22Rv1 (cell line): Measurements from ENCODE around the gene ATP9A.
"Not testable (repeated sequence)": the region's sequence is repeated elsewhere in the genome, so short reads cannot be mapped to it uniquely, and the experiment has no call there.

Source experiments
- H3K27ac ChIP-seq: fragments of 450-650 bp; 2 replicates; pipeline ENCODE4 v1.5.1; 2017
- ZFX ChIP-seq: fragments of 450-650 bp; IDR thresholded peaks from 2 replicates; pipeline ENCODE4 v1.6.1; 2017; ENCODE audit warnings: antibody characterized with exemption, borderline replicate concordance
- TF ChIP-seq, protein P1 (sequence below): fragments of 450-650 bp; IDR thresholded peaks from 2 replicates; pipeline ENCODE4 v1.5.1; 2017; ENCODE audit warnings: mild to moderate bottlenecking

The ATP9A gene

DNA sequence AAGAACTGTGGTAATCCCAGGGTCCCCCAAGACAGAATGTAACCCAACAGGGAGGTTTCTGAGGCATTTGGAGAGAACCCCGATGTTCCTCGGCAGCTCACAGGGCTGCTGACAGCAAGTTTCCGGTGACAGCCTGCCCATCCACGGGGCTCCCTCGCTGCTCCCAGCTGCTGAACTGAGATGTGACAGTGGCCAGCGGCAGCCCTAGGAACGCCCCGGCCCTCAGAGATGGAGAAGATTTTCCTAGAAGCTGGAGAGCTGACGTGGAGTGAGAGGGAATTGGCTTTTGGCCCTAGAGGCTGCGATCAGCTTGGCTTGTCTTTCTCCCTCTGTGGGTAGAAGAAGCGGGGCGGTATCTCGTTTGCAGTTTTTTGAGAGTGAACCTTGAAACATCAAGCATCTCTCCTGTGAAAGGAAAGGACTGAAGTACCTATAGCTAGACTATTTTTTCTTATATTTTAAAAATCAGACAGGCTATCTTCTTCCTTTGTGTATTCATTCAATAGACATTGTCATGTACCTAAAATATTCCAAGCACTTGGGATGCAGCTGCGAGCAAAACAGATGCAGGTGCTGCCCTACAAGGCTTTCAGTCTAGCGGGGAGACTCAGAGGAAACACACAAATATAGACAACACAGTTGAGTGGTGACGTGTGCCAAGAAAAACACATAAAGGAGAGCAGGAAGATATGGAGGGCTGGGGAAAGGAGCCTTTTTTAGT lies 197.3 kb downstream of the ATP9A start:
- H3K27ac ChIP-seq, result no peak overlapping the region
- TF ChIP-seq ZFX, result no peak
- TF ChIP-seq, protein P1, sequence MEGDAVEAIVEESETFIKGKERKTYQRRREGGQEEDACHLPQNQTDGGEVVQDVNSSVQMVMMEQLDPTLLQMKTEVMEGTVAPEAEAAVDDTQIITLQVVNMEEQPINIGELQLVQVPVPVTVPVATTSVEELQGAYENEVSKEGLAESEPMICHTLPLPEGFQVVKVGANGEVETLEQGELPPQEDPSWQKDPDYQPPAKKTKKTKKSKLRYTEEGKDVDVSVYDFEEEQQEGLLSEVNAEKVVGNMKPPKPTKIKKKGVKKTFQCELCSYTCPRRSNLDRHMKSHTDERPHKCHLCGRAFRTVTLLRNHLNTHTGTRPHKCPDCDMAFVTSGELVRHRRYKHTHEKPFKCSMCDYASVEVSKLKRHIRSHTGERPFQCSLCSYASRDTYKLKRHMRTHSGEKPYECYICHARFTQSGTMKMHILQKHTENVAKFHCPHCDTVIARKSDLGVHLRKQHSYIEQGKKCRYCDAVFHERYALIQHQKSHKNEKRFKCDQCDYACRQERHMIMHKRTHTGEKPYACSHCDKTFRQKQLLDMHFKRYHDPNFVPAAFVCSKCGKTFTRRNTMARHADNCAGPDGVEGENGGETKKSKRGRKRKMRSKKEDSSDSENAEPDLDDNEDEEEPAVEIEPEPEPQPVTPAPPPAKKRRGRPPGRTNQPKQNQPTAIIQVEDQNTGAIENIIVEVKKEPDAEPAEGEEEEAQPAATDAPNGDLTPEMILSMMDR, result no peak

DNA sequence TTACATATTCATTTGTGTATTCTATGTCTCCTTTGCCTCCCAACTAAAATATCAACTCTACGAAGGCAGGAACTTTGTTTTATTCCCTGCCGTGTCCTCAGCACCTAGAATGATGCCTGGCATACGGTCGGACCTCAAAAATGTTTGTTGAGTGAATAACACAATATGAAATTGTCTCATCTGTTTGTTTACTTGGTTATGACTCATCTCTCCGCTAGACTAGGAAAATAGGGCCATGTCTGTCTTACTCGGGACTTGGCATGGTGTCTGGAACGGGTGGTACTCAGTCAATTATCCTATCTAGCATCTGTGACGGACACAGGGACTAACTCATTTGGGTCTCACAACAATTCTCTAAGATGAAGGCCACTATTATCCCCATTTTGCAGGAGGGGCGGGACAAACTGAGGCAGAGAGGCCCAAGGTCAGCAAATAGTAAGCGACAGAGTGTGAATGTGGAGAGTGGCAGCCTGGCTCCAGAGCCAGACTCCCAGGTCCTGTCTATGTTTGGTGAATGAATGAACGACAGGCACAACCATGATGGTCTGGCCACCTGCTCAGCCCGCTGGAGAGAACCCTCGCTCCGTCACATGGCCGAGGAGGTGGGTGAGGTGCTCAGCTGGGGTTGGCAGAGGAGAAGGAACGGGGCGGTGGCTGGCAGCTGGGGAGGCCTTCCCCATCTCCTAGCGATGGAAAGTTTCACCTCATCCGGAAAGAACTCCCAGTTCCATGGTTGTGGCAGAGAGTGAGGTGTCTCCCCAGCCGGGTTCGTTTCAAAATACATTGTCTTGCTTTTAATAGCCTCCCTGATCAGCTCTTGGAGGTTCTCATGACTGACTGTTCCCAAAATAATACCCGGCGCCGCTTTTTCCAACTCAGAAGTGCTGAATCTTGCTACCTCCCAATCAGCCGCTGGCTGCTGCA lies 198.1 kb downstream of the ATP9A start:
- no peak overlapping the region for H3K27ac ChIP-seq
- TF ChIP-seq ZFX, result no peak
- TF ChIP-seq, protein P1, result no peak

GRCh38 chr20:51568533-51568932 lies 199.7 kb downstream of the ATP9A start:
- not testable (repeated sequence) for H3K27ac ChIP-seq

DNA sequence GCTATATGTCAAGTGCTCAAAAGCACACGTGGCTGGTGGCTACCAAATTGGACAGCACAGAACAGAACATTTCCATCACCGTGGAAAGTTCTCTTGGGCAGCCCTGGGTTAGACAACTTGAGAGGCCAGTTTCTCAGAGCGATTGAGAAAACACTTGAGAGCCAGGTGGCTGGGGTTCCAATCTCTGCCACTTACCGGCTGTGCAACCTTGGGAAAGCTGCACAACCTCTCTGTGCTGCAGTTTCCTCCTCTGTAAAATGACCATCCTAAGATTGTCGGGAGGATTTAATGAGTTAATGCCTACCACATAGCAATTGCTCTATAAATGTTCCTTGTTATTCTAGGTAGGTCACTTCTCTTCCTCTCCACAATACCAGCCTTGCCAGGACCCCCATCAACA lies 200.6 kb downstream of the ATP9A start:
- no peak overlapping the region for H3K27ac ChIP-seq
- TF ChIP-seq, protein P1, result no peak
- no peak for TF ChIP-seq ZFX

- TF ChIP-seq ZFX, result no peak
- TF ChIP-seq, protein P1, result no peak
- no peak overlapping the region for H3K27ac ChIP-seq
Observed at GRCh38 chr20:51566594-51566993, 201.6 kb downstream of the ATP9A start.

GRCh38 chr20:51565298-51566144 lies 202.7 kb downstream of the ATP9A start:
- no peak overlapping the region for H3K27ac ChIP-seq

More at GRCh38 chr20:51565298-51566144, 202.7 kb downstream of the ATP9A start:
- TF ChIP-seq, protein P1, result no peak
- TF ChIP-seq ZFX, result no peak
